HG03558 (cell line): ENCODE results near the gene OR4A16.

Experiments used
- ATAC-seq: cut with Tn5 transposase; IDR thresholded peaks from one replicate; pipeline ENCODE4 v1.9.1; 2021; ENCODE audit warnings: moderate number of reproducible peaks; ENCODE audit not compliant: unreplicated experiment; ENCODE audit errors: extremely low read depth

The OR4A16 gene

GRCh38 chr11:55342901-55343300 is at the start of gene OR4A16:
Gene OR4A16 (plus strand): TSS chr11:55343201. CDS start chr11:55343201, 0 bp downstream.
- no peak for ATAC-seq

- ATAC-seq = no peak
Measured at GRCh38 chr11:55324500-55324899, 18.5 kb upstream of the OR4A16 start.

- no peak for ATAC-seq
Measured at GRCh38 chr11:55345306-55345705, 2.3 kb downstream of the OR4A16 start.

DNA sequence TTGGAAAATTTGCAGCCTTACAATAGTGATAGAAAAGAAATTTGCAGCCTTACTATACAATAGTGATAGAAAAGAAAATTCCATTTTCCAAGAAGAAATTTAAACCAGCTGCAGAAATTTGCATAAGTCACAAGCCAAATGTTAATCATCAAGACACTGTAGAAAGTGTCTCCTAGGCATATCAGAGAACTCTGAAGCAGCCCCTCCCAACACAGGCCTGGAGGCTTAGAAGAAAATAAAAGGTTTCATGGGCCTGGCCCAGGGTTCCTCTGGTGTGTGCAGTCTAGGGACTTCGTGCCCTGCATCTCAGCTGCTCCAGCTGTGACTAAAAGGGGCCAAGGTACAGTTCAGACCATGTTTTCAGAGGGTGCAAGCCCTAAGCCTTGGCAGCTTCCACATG is 6.0 kb downstream of the OR4A16 start:
- no peak for ATAC-seq

DNA sequence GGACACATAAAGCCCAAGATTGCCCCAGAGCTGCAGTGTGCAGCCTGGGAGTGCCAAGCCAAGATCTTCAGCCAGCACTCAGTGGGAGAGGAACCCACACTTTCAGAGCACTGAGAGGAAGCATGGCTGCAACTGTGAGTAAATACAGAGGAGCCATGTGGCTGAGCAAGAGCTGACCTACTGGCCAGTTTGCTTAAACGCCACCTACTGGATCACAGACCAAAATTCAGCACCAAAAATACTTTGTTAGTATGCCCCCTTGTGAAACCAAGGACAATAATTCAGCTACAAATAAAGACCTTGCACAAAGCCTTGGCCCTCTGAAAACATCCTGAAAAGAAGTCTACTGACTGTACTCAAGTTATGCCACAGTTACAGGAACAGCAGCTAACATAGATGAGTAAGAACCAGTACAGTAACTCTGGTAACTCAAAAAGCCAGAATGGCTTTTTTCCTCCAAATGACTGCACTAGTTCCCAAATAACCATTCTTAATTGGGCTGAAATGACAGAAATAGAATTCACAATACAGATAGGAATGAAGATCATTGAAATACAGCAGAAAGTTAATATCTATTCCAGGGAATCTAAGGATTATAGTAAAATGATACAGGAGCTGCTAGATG is 14.7 kb downstream of the OR4A16 start:
- ATAC-seq = no peak

GRCh38 chr11:55367674-55368073 is 24.7 kb downstream of the OR4A16 start, which contains the start of gene OR4A15:
Gene OR4A15 (plus strand): TSS chr11:55367974. CDS start chr11:55367974, 0 bp downstream.
- no peak for ATAC-seq
